ENCODE results near the gene ABL2. TPM values are rescaled to one million over a fixed set of nuclear protein-coding genes. Genes with fewer than 3 reads are reported as not detected.

ABL2 gene
- total RNA-seq, 2 donors from 2014 or later = 20.2 to 28.0 TPM

DNA sequence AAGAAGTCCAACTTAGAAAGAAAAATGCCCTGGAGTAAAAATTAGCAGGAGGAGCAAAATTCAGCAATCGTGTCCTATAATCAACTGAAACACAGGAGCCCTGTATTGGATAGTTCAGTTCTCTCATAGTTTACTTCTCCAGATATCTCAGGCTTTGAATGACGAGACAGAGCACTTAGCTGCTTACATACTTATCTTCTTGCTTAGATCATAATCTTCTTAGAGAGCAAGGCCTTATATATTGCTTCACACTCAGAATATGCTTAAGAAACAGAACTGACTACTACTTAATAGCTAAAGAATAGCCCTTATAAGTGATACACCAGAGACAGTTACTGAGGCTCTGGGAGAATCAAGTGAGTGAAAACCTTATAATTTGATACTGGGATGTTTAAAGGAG lies 108.7 kb downstream of the ABL2 start:
- no peak for DNase-seq
- Histone ChIP-seq H3K4me1 (ENCODE audit: control insufficient read depth, insufficient read depth, low read length) (no peaks in the 10 kb centered on the region), H3K36me3 (ENCODE audit: control insufficient read depth, insufficient read depth, low read length) (peaks cover 60% of the 10 kb centered on the region), H3K27me3 (ENCODE audit: control insufficient read depth, insufficient read depth, low read length, poor library complexity, severe bottlenecking) (no peaks in the 10 kb centered on the region), H3K9ac (ENCODE audit: extremely low read depth, low read length, poor library complexity, severe bottlenecking) (no peak overlapping the region), H3K27ac (ENCODE audit: low read depth, low read length) (no peak overlapping the region), H3K4me3 (ENCODE audit: low read length) (no peak overlapping the region), H3K9me3 (ENCODE audit: control insufficient read depth, low read length) (no peaks in the 10 kb centered on the region)
- Mint-ChIP-seq H3K36me3 (ENCODE audit: low read depth) (peaks cover 58% of the 10 kb centered on the region), H3K9me3 (no peaks in the 10 kb centered on the region), H3K4me3 (no peak overlapping the region), H3K27me3 (ENCODE audit: insufficient read depth) (no peaks in the 10 kb centered on the region), H3K27ac (no peak overlapping the region), H3K4me1 (no peaks in the 10 kb centered on the region)
- TF ChIP-seq, protein P1, sequence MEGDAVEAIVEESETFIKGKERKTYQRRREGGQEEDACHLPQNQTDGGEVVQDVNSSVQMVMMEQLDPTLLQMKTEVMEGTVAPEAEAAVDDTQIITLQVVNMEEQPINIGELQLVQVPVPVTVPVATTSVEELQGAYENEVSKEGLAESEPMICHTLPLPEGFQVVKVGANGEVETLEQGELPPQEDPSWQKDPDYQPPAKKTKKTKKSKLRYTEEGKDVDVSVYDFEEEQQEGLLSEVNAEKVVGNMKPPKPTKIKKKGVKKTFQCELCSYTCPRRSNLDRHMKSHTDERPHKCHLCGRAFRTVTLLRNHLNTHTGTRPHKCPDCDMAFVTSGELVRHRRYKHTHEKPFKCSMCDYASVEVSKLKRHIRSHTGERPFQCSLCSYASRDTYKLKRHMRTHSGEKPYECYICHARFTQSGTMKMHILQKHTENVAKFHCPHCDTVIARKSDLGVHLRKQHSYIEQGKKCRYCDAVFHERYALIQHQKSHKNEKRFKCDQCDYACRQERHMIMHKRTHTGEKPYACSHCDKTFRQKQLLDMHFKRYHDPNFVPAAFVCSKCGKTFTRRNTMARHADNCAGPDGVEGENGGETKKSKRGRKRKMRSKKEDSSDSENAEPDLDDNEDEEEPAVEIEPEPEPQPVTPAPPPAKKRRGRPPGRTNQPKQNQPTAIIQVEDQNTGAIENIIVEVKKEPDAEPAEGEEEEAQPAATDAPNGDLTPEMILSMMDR (conservative IDR thresholded peaks at IDR 0.05) = no peak
- WGBS, 2 experiments (ENCODE audit: insufficient coverage in 1 of 2, insufficient read length in 1 of 2) = 94 to 95% methylated on average over 2 of the region's 2 CpGs

- Mint-ChIP-seq H3K4me1 (no peaks in the 10 kb centered on the region), H3K9me3 (no peaks in the 10 kb centered on the region), H3K36me3 (ENCODE audit: low read depth) (peaks cover 57% of the 10 kb centered on the region), H3K4me3 (no peak overlapping the region), H3K27me3 (ENCODE audit: insufficient read depth) (no peaks in the 10 kb centered on the region), H3K27ac (no peak overlapping the region)
- no peaks in the 10 kb centered on the region for H3K9me3 ChIP-seq (ENCODE audit: control insufficient read depth, low read length)
- no peaks in the 10 kb centered on the region for H3K27me3 ChIP-seq (ENCODE audit: control insufficient read depth, insufficient read depth, low read length, poor library complexity, severe bottlenecking)
- H3K36me3 ChIP-seq (ENCODE audit: control insufficient read depth, insufficient read depth, low read length) = peaks cover 60% of the 10 kb centered on the region
- no peak overlapping the region for H3K4me3 ChIP-seq (ENCODE audit: low read length)
- TF ChIP-seq, protein P1 (conservative IDR thresholded peaks at IDR 0.05) = no peak
- H3K9ac ChIP-seq (ENCODE audit: extremely low read depth, low read length, poor library complexity, severe bottlenecking) = no peak overlapping the region
- H3K4me1 ChIP-seq (ENCODE audit: control insufficient read depth, insufficient read depth, low read length) = no peaks in the 10 kb centered on the region
- DNase-seq = no peak
- no peak overlapping the region for H3K27ac ChIP-seq (ENCODE audit: low read depth, low read length)
Measured at GRCh38 chr1:179119513-179119912, 110.0 kb downstream of the ABL2 start.

DNA sequence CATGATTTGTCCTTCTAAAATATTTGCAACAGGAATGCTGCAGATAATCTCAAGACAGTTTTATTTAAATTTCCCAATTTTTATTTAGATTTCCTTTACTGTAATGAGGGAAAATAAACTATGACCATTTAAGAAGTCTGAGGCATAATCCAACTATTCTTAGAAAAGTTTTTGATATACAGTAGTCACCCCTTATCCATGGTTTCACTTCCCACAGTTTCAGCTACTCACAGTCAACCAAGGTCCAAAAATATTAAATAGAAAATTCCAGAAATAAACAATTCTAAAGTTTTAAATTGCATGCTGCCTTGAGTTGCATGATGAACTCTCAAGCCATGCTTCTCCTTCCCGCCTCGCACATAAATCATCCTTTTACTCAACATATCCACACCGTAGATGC lies 114.3 kb downstream of the ABL2 start:
- Mint-ChIP-seq H3K36me3 (ENCODE audit: low read depth) (peaks cover 53% of the 10 kb centered on the region), H3K4me3 (no peak overlapping the region), H3K27me3 (ENCODE audit: insufficient read depth) (no peaks in the 10 kb centered on the region), H3K9me3 (no peaks in the 10 kb centered on the region), H3K27ac (no peak overlapping the region), H3K4me1 (no peaks in the 10 kb centered on the region)
- TF ChIP-seq, protein P1 (conservative IDR thresholded peaks at IDR 0.05) = no peak
- H3K36me3 ChIP-seq (ENCODE audit: control insufficient read depth, insufficient read depth, low read length) = peaks cover 67% of the 10 kb centered on the region
- H3K4me1 ChIP-seq (ENCODE audit: control insufficient read depth, insufficient read depth, low read length) = no peaks in the 10 kb centered on the region
- WGBS, 2 experiments (ENCODE audit: insufficient coverage in 1 of 2, insufficient read length in 1 of 2) = 97 to 100% methylated on average over 2 to 3 of the region's 3 CpGs
- no peaks in the 10 kb centered on the region for H3K9me3 ChIP-seq (ENCODE audit: control insufficient read depth, low read length)
- no peaks in the 10 kb centered on the region for H3K27me3 ChIP-seq (ENCODE audit: control insufficient read depth, insufficient read depth, low read length, poor library complexity, severe bottlenecking)
- no peak for DNase-seq
- H3K9ac ChIP-seq (ENCODE audit: extremely low read depth, low read length, poor library complexity, severe bottlenecking) = no peak overlapping the region
- no peak overlapping the region for H3K4me3 ChIP-seq (ENCODE audit: low read length)
- no peak overlapping the region for H3K27ac ChIP-seq (ENCODE audit: low read depth, low read length)

Measured in endodermal cell (in vitro differentiated cells).